ENCODE results near the gene PCDHGA7. TPM values are rescaled to one million over a fixed set of nuclear protein-coding genes. Genes with fewer than 3 reads are reported as not detected.
A peak's percentile ranks its signal among the peaks of the same experiment; 100 is the strongest.
"Not testable (repeated sequence)": the region's sequence is repeated elsewhere in the genome, so short reads cannot be mapped to it uniquely, and the experiment has no call there.

The PCDHGA7 gene
- total and polyA plus RNA-seq, 7 donors: 0.42 to 15.2 (median 10.8) TPM; not detected in 2

DNA sequence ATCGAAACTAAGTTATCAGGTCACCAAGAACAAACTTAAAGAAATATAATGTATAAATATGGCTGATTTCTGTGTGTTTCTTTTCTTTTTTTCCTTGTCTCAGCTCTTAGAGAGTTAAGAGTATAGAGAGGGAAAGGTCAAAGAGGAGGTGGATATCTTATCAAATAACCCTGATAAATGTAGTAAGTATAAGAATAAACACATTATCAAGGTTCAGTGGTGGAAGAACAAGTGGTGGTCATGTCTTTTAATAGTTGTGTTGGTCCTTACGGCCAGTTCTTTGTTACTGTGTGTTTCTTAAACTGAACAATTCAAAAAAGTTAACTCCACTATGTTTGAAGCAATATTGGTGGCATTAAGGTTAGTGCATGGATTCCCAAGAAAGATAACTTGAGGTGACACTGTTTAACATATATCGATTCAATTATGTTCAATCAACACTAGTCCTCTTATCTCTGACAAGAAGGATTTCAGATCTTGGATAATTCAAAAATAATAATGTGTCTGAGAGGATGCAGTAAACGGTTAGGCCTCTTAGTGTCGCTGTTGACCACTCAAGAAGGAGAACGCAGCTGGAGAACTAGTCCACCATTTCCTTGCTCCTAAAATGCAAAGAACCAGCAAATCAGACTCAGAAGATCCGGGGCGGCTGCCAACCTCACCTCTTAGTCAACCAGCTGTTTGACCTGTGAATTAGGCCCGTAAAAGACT is 39.1 kb upstream of the PCDHGA7 start, which contains the start of gene PCDHGA3:
Gene PCDHGA3 (plus strand): TSS at position 588 of the 711 bp plus-strand sequence. CDS start 205 bp downstream, outside the sequence.
- peaks cover 31 to 88% (median 54%) of the 10 kb centered on the region in 4 donors for H3K9me3 ChIP-seq
- H3K27me3 ChIP-seq: peaks cover 0 to 37% (median 0%) of the 10 kb centered on the region in 3 donors
- TF ChIP-seq, protein P1, sequence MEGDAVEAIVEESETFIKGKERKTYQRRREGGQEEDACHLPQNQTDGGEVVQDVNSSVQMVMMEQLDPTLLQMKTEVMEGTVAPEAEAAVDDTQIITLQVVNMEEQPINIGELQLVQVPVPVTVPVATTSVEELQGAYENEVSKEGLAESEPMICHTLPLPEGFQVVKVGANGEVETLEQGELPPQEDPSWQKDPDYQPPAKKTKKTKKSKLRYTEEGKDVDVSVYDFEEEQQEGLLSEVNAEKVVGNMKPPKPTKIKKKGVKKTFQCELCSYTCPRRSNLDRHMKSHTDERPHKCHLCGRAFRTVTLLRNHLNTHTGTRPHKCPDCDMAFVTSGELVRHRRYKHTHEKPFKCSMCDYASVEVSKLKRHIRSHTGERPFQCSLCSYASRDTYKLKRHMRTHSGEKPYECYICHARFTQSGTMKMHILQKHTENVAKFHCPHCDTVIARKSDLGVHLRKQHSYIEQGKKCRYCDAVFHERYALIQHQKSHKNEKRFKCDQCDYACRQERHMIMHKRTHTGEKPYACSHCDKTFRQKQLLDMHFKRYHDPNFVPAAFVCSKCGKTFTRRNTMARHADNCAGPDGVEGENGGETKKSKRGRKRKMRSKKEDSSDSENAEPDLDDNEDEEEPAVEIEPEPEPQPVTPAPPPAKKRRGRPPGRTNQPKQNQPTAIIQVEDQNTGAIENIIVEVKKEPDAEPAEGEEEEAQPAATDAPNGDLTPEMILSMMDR (IDR thresholded peaks at IDR 0.05): no peak
- TF ChIP-seq POLR2A (IDR thresholded peaks at IDR 0.05): no peak
- no peak for TF ChIP-seq EP300 (IDR thresholded peaks at IDR 0.05)
- no peak for TF ChIP-seq POLR2AphosphoS5 (IDR thresholded peaks at IDR 0.05)

DNA sequence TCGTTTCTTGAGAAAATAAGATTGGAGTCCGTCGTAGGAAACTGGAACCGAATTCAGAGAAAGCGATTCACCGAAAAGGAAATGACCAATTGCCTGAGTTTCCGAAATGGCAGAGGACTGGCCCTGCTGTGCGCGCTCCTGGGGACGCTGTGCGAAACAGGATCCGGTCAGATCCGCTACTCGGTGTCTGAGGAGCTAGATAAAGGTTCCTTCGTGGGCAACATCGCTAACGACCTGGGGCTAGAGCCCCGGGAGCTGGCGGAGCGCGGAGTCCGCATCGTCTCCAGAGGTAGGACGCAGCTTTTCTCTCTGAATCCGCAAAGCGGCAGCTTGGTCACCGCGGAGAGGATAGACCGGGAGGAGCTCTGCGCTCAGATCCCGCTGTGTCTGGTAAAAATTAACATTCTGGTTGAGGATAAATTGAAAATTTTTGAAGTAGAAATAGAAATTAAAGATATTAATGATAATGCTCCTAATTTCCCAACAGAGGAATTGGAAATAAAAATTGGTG is 38.5 kb upstream of the PCDHGA7 start:
- H3K36me3 ChIP-seq: no peaks in the 10 kb centered on the region
- intact Hi-C loops (cut with DNase I): no loop called here
- H3K27me3 ChIP-seq: peaks cover 0 to 43% (median 0%) of the 10 kb centered on the region in 3 donors
- no peak for TF ChIP-seq POLR2A (IDR thresholded peaks at IDR 0.05)
- no peak for TF ChIP-seq POLR2AphosphoS5 (IDR thresholded peaks at IDR 0.05)
- TF ChIP-seq EP300 (IDR thresholded peaks at IDR 0.05): no peak
- TF ChIP-seq, protein P1 (IDR thresholded peaks at IDR 0.05): no peak
- no peak overlapping the region for H3K27ac ChIP-seq
- no peaks in the 10 kb centered on the region for H3K4me1 ChIP-seq
- H3K9me3 ChIP-seq: peaks cover 26 to 86% (median 51%) of the 10 kb centered on the region in 4 donors
- no peak for DNase-seq
- 36 to 60% methylated on average over 31 of the region's 31 CpGs for WGBS, 2 donors
- peak overlapping the region in 2 of 4 donors; percentile 13 to 22 for H3K4me3 ChIP-seq

More for the DNA sequence above, 39.1 kb upstream of the PCDHGA7 start, which contains the start of gene PCDHGA3:
- H3K27ac ChIP-seq: no peak within 1 kb of the TSS
- intact Hi-C loops (cut with DNase I): no loop called here
- no peak for DNase-seq
- WGBS, 2 donors: 33 to 37% methylated on average over 9 of the region's 9 CpGs
- H3K4me3 ChIP-seq: peak within 1 kb of the TSS in 2 of 4 donors; percentile 13 to 22
- H3K4me1 ChIP-seq: no peaks in the 10 kb centered on the region
- no peaks in the 10 kb centered on the region for H3K36me3 ChIP-seq

DNA sequence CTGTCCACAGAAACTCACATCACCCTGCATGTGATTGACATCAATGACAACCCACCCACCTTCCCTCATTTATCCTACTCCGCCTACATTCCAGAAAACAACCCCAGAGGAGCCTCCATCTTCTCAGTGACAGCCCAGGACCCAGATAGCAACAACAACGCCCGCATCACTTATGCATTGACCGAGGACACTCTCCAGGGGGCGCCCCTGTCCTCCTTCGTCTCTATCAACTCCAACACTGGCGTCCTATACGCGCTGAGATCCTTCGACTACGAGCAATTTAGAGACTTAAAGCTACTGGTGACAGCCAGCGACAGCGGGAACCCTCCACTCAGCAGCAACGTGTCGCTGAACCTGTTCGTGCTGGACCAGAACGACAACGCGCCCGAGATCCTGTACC is 37.2 kb upstream of the PCDHGA7 start:
- WGBS, 2 donors: 43 to 62% methylated on average over 20 of the region's 20 CpGs
- peaks cover 0 to 51% (median 0%) of the 10 kb centered on the region in 3 donors for H3K27me3 ChIP-seq
- H3K27ac ChIP-seq: no peak overlapping the region
- no peak overlapping the region for H3K4me3 ChIP-seq
- peaks cover 14 to 79% (median 43%) of the 10 kb centered on the region in 4 donors for H3K9me3 ChIP-seq
- intact Hi-C loops (cut with DNase I): no loop called here
- no peaks in the 10 kb centered on the region for H3K4me1 ChIP-seq
- no peak for DNase-seq
- no peaks in the 10 kb centered on the region for H3K36me3 ChIP-seq
- TF ChIP-seq POLR2A (IDR thresholded peaks at IDR 0.05): no peak
- no peak for TF ChIP-seq POLR2AphosphoS5 (IDR thresholded peaks at IDR 0.05)
- TF ChIP-seq, protein P1 (IDR thresholded peaks at IDR 0.05): no peak
- no peak for TF ChIP-seq EP300 (IDR thresholded peaks at IDR 0.05)

DNA sequence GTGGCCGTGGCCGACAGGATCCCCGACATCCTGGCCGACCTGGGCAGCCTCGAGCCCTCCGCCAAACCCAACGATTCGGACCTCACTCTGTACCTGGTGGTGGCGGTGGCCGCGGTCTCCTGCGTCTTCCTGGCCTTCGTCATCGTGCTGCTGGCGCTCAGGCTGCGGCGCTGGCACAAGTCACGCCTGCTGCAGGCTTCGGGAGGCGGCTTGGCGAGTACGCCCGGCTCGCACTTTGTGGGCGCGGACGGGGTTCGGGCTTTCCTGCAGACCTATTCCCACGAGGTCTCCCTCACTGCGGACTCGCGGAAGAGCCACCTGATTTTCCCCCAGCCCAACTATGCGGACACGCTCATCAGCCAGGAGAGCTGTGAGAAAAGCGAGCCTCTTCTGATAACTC is 36.5 kb upstream of the PCDHGA7 start:
- Histone ChIP-seq H3K9me3 (peaks cover 8 to 79% (median 46%) of the 10 kb centered on the region in 4 donors), H3K27me3 (peaks cover 0 to 58% (median 0%) of the 10 kb centered on the region in 3 donors)
- DNase-seq; H3K4me1 ChIP-seq; H3K27ac ChIP-seq; H3K4me3 ChIP-seq; intact Hi-C loops (cut with DNase I); H3K36me3 ChIP-seq: not testable (repeated sequence)
- 48 to 70% methylated on average over 27 to 28 of the region's 35 CpGs for whole genome bisulfite sequencing, 2 donors

DNA sequence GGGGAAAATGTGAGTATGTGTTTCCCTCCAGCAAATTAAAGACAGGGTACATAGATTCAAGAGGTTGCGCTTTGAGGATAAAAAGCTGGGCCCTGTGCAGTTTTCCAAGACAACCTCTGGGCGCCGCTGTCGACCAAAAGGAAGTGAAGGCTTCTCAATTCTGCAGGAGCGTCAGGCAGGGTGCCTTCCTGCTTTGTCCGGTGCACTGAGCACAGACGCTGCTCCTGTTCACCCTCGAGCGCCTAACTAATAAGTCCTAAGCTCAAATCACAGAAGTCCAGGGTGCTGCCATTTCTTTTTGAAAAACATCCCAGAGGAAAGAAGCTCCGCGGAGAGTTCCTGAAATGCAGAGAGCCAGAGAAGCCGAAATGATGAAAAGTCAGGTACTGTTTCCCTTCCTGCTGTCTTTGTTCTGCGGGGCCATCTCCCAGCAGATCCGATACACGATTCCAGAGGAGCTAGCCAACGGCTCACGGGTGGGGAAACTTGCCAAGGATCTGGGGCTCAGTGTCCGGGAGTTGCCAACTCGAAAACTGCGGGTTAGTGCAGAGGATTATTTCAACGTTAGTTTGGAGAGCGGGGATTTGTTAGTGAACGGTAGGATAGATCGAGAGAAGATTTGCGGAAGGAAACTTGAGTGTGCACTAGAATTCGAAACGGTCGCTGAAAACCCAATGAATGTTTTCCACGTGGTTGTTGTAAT is 32.5 kb upstream of the PCDHGA7 start, which contains the start of gene PCDHGB1:
Gene PCDHGB1 (plus strand): TSS at position 183 of the 703 bp plus-strand sequence. CDS start 162 bp downstream, at position 345.
- TF ChIP-seq POLR2AphosphoS5 (IDR thresholded peaks at IDR 0.05) (no peak), POLR2A (IDR thresholded peaks at IDR 0.05) (no peak), EP300 (IDR thresholded peaks at IDR 0.05) (no peak)
- TF ChIP-seq, protein P1 (IDR thresholded peaks at IDR 0.05): peak in 1 of 4 experiments; percentile 27
- intact Hi-C loops (cut with DNase I): no loop called here
- peaks cover 15 to 70% (median 44%) of the 10 kb centered on the region in 4 donors for H3K9me3 ChIP-seq
- 30 to 39% methylated on average over 29 of the region's 29 CpGs for WGBS, 2 donors
- peak within 1 kb of the TSS in 3 of 4 donors; percentile 9 to 37 (median 20) for H3K4me3 ChIP-seq
- peaks cover 0 to 50% (median 0%) of the 10 kb centered on the region in 3 donors for H3K27me3 ChIP-seq
- no peaks in the 10 kb centered on the region for H3K4me1 ChIP-seq
- H3K36me3 ChIP-seq: no peaks in the 10 kb centered on the region
- no peak for DNase-seq
- H3K27ac ChIP-seq: no peak within 1 kb of the TSS
